CD4-positive, CD25-positive, alpha-beta regulatory T cell (primary cell): Measurements from ENCODE around the gene MOGAT1. TPM values are rescaled to one million over a fixed set of nuclear protein-coding genes. Genes with fewer than 3 reads are reported as not detected.
"Not testable (repeated sequence)": the region's sequence is repeated elsewhere in the genome, so short reads cannot be mapped to it uniquely, and the experiment has no call there.

Experiments
- ATAC-seq, 2 donors: fragments of 150-1000 bp; cut with Tn5 transposase; one replicate each; pipeline ENCODE4 v1.10.0; 2021; ENCODE audit warnings: low read depth in 2 of 2, moderate number of reproducible peaks in 2 of 2, moderate library complexity in 1 of 2
- DNase-seq, 3 donors: peaks; one replicate each; pipeline versions ENCODE4 v3.0.0 to v3.0.0-alpha.2; 2012 to 2022; ENCODE audit warnings: mixed read lengths in 1 of 3
- H3K27ac ChIP-seq: one replicate; pipeline ENCODE4 v1.7.0; 2013; ENCODE audit warnings: mild to moderate bottlenecking, low read length; ENCODE audit not compliant: insufficient read depth, poor library complexity, severe bottlenecking
- H3K27me3 ChIP-seq: one replicate; pipeline ENCODE4 v1.7.0; 2013; ENCODE audit warnings: low read length; ENCODE audit not compliant: control insufficient read depth, insufficient read depth
- H3K36me3 ChIP-seq: one replicate; pipeline ENCODE4 v1.7.0; 2013; ENCODE audit warnings: mild to moderate bottlenecking, low read length, moderate library complexity; ENCODE audit not compliant: control insufficient read depth, insufficient read depth
- H3K4me1 ChIP-seq: 2 replicates; pipeline ENCODE4 v1.7.0; 2013; ENCODE audit warnings: mild to moderate bottlenecking, low read length; ENCODE audit not compliant: insufficient read depth, control insufficient read depth, poor library complexity, severe bottlenecking
- H3K4me3 ChIP-seq: one replicate; pipeline ENCODE4 v1.7.0; 2013; ENCODE audit warnings: low read depth, mild to moderate bottlenecking, low read length, moderate library complexity
- H3K9me3 ChIP-seq, 2 experiments: 1 replicate in 1 of 2; 2 replicates in 1 of 2; pipeline ENCODE4 v1.7.0; 2013; ENCODE audit warnings: low read length in 2 of 2, mild to moderate bottlenecking in 1 of 2, moderate library complexity in 1 of 2; ENCODE audit not compliant: control insufficient read depth in 2 of 2
- H3K27ac Mint-ChIP-seq, 3 donors: one replicate each; pipeline ENCODE4 v1.8.0; 2020 to 2022; ENCODE audit warnings: mild to moderate bottlenecking in 3 of 3, mixed read lengths in 3 of 3, moderate library complexity in 2 of 3
- H3K27me3 Mint-ChIP-seq: one replicate; pipeline ENCODE4 v1.8.0; 2022; ENCODE audit warnings: mild to moderate bottlenecking, mixed read lengths
- H3K36me3 Mint-ChIP-seq: one replicate; pipeline ENCODE4 v1.8.0; 2020; ENCODE audit warnings: mixed read lengths
- H3K4me1 Mint-ChIP-seq, 4 donors: one replicate each; pipeline ENCODE4 v1.8.0; 2020 to 2022; ENCODE audit warnings: mixed read lengths in 4 of 4, mild to moderate bottlenecking in 1 of 4
- H3K4me3 Mint-ChIP-seq, 4 donors: one replicate each; pipeline ENCODE4 v1.8.0; 2020 to 2022; ENCODE audit warnings: mild to moderate bottlenecking in 4 of 4, mixed read lengths in 4 of 4, moderate library complexity in 3 of 4
- H3K9me3 Mint-ChIP-seq, 7 donors: one replicate each; pipeline ENCODE4 v1.8.0; 2020 to 2022; ENCODE audit warnings: mixed read lengths in 7 of 7, mild to moderate bottlenecking in 3 of 7, moderate library complexity in 2 of 7
- polyA plus RNA-seq, 4 donors: library from polyadenylated mRNA; unstranded; fragments of 300-500 nt; fragmentation: Illumina TruSeq; gene quantifications; one replicate each; pipeline ENCODE4 v1.2.3, GENCODE V29; 2021
- total RNA-seq: library from RNA; stranded (reverse); gene quantifications from one replicate; pipeline ENCODE4 v1.2.3, GENCODE V29; 2022

Gene MOGAT1
- total and polyA plus RNA-seq, 5 donors from 2014 or later, result not detected

GRCh38 chr2:222713002-222713401 lies 41.5 kb downstream of the MOGAT1 start:
- no peak for ATAC-seq
- no peaks in the 10 kb centered on the region for H3K36me3 ChIP-seq
- peaks cover 29% of the 10 kb centered on the region for H3K27me3 Mint-ChIP-seq
- H3K27ac ChIP-seq, result no peak overlapping the region
- no peak for DNase-seq
- H3K9me3 Mint-ChIP-seq, result no peaks in the 10 kb centered on the region
- H3K27ac Mint-ChIP-seq, result no peak overlapping the region
- no peak overlapping the region for H3K4me3 Mint-ChIP-seq
- H3K36me3 Mint-ChIP-seq, result no peaks in the 10 kb centered on the region
- no peaks in the 10 kb centered on the region for H3K4me1 Mint-ChIP-seq
- H3K4me3 ChIP-seq, result no peak overlapping the region
- no peaks in the 10 kb centered on the region for H3K9me3 ChIP-seq
- H3K27me3 ChIP-seq, result peaks cover 14% of the 10 kb centered on the region
- H3K4me1 ChIP-seq, result no peaks in the 10 kb centered on the region

- no peak overlapping the region for H3K27ac Mint-ChIP-seq
- no peak for ATAC-seq
- peaks cover 0 to 2% (median 0%) of the 10 kb centered on the region in 4 donors for H3K4me1 Mint-ChIP-seq
- H3K4me1 ChIP-seq, result no peaks in the 10 kb centered on the region
- no peaks in the 10 kb centered on the region for H3K9me3 ChIP-seq
- H3K9me3 Mint-ChIP-seq, result peaks cover 0 to 2% (median 0%) of the 10 kb centered on the region in 7 donors
- no peak for DNase-seq
- peaks cover 27% of the 10 kb centered on the region for H3K27me3 Mint-ChIP-seq
- H3K36me3 ChIP-seq, result no peaks in the 10 kb centered on the region
- no peak overlapping the region for H3K4me3 ChIP-seq
- H3K4me3 Mint-ChIP-seq, result no peak overlapping the region
- no peaks in the 10 kb centered on the region for H3K36me3 Mint-ChIP-seq
- H3K27ac ChIP-seq, result no peak overlapping the region
- peaks cover 10% of the 10 kb centered on the region for H3K27me3 ChIP-seq
Observed at GRCh38 chr2:222714361-222715241, 43.1 kb downstream of the MOGAT1 start.

- Histone ChIP-seq H3K27ac (no peak overlapping the region), H3K9me3 (no peaks in the 10 kb centered on the region), H3K4me3 (no peak overlapping the region), H3K27me3 (peaks cover 8% of the 10 kb centered on the region), H3K36me3 (no peaks in the 10 kb centered on the region), H3K4me1 (no peaks in the 10 kb centered on the region)
- peaks cover 0 to 2% (median 0%) of the 10 kb centered on the region in 7 donors for H3K9me3 Mint-ChIP-seq
- no peaks in the 10 kb centered on the region for H3K36me3 Mint-ChIP-seq
- H3K27me3 Mint-ChIP-seq, result peaks cover 24% of the 10 kb centered on the region
- no peak overlapping the region for H3K27ac Mint-ChIP-seq
- H3K4me3 Mint-ChIP-seq, result no peak overlapping the region
- no peak for DNase-seq
- no peak for ATAC-seq
- peaks cover 0 to 2% (median 0%) of the 10 kb centered on the region in 4 donors for H3K4me1 Mint-ChIP-seq
Observed at GRCh38 chr2:222715742-222716141, 44.3 kb downstream of the MOGAT1 start.

- not testable (repeated sequence) for ATAC-seq, H3K4me1 Mint-ChIP-seq, H3K27ac ChIP-seq, DNase-seq, H3K9me3 ChIP-seq, H3K27ac Mint-ChIP-seq, H3K27me3 ChIP-seq, H3K36me3 ChIP-seq, H3K4me3 ChIP-seq, H3K4me1 ChIP-seq, H3K36me3 Mint-ChIP-seq, H3K4me3 Mint-ChIP-seq, H3K9me3 Mint-ChIP-seq
- H3K27me3 Mint-ChIP-seq, result peaks cover 12% of the 10 kb centered on the region
Observed at GRCh38 chr2:222719787-222720186, 48.3 kb downstream of the MOGAT1 start.

GRCh38 chr2:222721597-222721996 lies 50.1 kb downstream of the MOGAT1 start:
- H3K4me3 ChIP-seq, H3K27ac Mint-ChIP-seq, H3K9me3 Mint-ChIP-seq, H3K36me3 Mint-ChIP-seq, ATAC-seq, H3K36me3 ChIP-seq, DNase-seq, H3K4me3 Mint-ChIP-seq, H3K9me3 ChIP-seq, H3K4me1 Mint-ChIP-seq, H3K27ac ChIP-seq, H3K27me3 Mint-ChIP-seq, H3K4me1 ChIP-seq, H3K27me3 ChIP-seq: not testable (repeated sequence)

GRCh38 chr2:222722327-222722946 lies 51.0 kb downstream of the MOGAT1 start:
- Histone ChIP-seq H3K27ac (no peak overlapping the region), H3K9me3 (no peaks in the 10 kb centered on the region), H3K4me3 (no peak overlapping the region), H3K27me3 (no peaks in the 10 kb centered on the region), H3K4me1 (no peaks in the 10 kb centered on the region), H3K36me3 (no peaks in the 10 kb centered on the region)
- Mint-ChIP-seq H3K9me3 (peaks cover 0 to 2% (median 1%) of the 10 kb centered on the region in 7 donors), H3K36me3 (no peaks in the 10 kb centered on the region), H3K27me3 (peaks cover 8% of the 10 kb centered on the region), H3K27ac (no peak overlapping the region), H3K4me3 (no peak overlapping the region), H3K4me1 (peaks cover 0 to 2% (median 0%) of the 10 kb centered on the region in 4 donors)
- DNase-seq, result no peak
- ATAC-seq, result no peak

- ATAC-seq (no peak), DNase-seq (no peak)
- no peaks in the 10 kb centered on the region for H3K4me1 ChIP-seq
- Mint-ChIP-seq H3K9me3 (peaks cover 0 to 1% (median 1%) of the 10 kb centered on the region in 7 donors), H3K36me3 (no peaks in the 10 kb centered on the region), H3K27ac (no peak overlapping the region), H3K4me3 (no peak overlapping the region), H3K27me3 (peaks cover 9% of the 10 kb centered on the region), H3K4me1 (peaks cover 0 to 1% (median 0%) of the 10 kb centered on the region in 4 donors)
- H3K4me3 ChIP-seq, result no peak overlapping the region
- no peaks in the 10 kb centered on the region for H3K9me3 ChIP-seq
- H3K36me3 ChIP-seq, result no peaks in the 10 kb centered on the region
- no peak overlapping the region for H3K27ac ChIP-seq
- H3K27me3 ChIP-seq, result no peaks in the 10 kb centered on the region
Observed at GRCh38 chr2:222724208-222724607, 52.8 kb downstream of the MOGAT1 start.
